H9 (cell line): Measurements from ENCODE around the gene TMEM44. TPM values are rescaled to one million over a fixed set of nuclear protein-coding genes. Genes with fewer than 3 reads are reported as not detected.

Experiments used
- DNase-seq: peaks from one replicate; pipeline ENCODE4 v3.0.0-alpha.2; 2017
- H2AFZ ChIP-seq: one replicate; pipeline ENCODE4 v1.6.1; 2013; ENCODE audit warnings: mild to moderate bottlenecking, low read length, control low read depth, moderate library complexity
- H2AK5ac ChIP-seq: 2 replicates; pipeline ENCODE4 v1.6.1; 2013; ENCODE audit warnings: low read length, control low read depth, mixed read lengths; ENCODE audit not compliant: insufficient read length
- H2BK120ac ChIP-seq: one replicate; pipeline ENCODE4 v1.6.1; 2013; ENCODE audit warnings: low read depth, mild to moderate bottlenecking, low read length, control low read depth, inconsistent platforms; ENCODE audit not compliant: poor library complexity, severe bottlenecking
- H2BK12ac ChIP-seq: 2 replicates; pipeline ENCODE4 v1.6.1; 2013; ENCODE audit warnings: low read length, control low read depth, mixed read lengths, low read depth; ENCODE audit not compliant: insufficient read length
- H2BK15ac ChIP-seq: 2 replicates; pipeline ENCODE4 v1.6.1; 2013; ENCODE audit warnings: low read depth, low read length, control low read depth
- H2BK20ac ChIP-seq: one replicate; pipeline ENCODE4 v1.6.1; 2013; ENCODE audit warnings: low read depth, mild to moderate bottlenecking, low read length, control low read depth, inconsistent platforms; ENCODE audit not compliant: poor library complexity, severe bottlenecking
- H2BK5ac ChIP-seq: 2 replicates; pipeline ENCODE4 v1.6.1; 2013; ENCODE audit warnings: low read length, control low read depth, mixed read lengths; ENCODE audit not compliant: insufficient read length
- H3K14ac ChIP-seq: 2 replicates; pipeline ENCODE4 v1.6.1; 2013; ENCODE audit warnings: low read length, control low read depth; ENCODE audit not compliant: insufficient read depth
- H3K18ac ChIP-seq: 2 replicates; pipeline ENCODE4 v1.6.1; 2013; ENCODE audit warnings: low read depth, mild to moderate bottlenecking, mixed read lengths, low read length, control low read depth; ENCODE audit not compliant: insufficient read length
- H3K23ac ChIP-seq: 2 replicates; pipeline ENCODE4 v1.6.1; 2013; ENCODE audit warnings: low read length, control low read depth, mixed read lengths, low read depth; ENCODE audit not compliant: insufficient read length
- H3K23me2 ChIP-seq: 2 replicates; pipeline ENCODE4 v1.6.1; 2013; ENCODE audit warnings: low read depth, mild to moderate bottlenecking, mixed read lengths, low read length, control low read depth; ENCODE audit not compliant: insufficient read length, poor library complexity, severe bottlenecking
- H3K27ac ChIP-seq: 2 replicates; pipeline ENCODE4 v1.5.1; 2013; ENCODE audit warnings: low read length, control low read depth, mixed read lengths, low read depth; ENCODE audit not compliant: insufficient read length
- H3K27me3 ChIP-seq: 2 replicates; pipeline ENCODE4 v1.6.1; 2013; ENCODE audit warnings: low read length, control low read depth, inconsistent platforms; ENCODE audit not compliant: insufficient read depth
- H3K4ac ChIP-seq: 2 replicates; pipeline ENCODE4 v1.6.1; 2013; ENCODE audit warnings: low read depth, mild to moderate bottlenecking, control low read depth, inconsistent platforms, low read length, moderate library complexity
- H3K4me1 ChIP-seq: 2 replicates; pipeline ENCODE4 v1.6.1; 2013; ENCODE audit warnings: low read length, control low read depth, inconsistent platforms; ENCODE audit not compliant: insufficient read depth
- H3K4me2 ChIP-seq: 2 replicates; pipeline ENCODE4 v1.6.1; 2013; ENCODE audit warnings: low read length, control low read depth, mixed read lengths; ENCODE audit not compliant: insufficient read length, insufficient read depth
- H3K56ac ChIP-seq: 2 replicates; pipeline ENCODE4 v1.6.1; 2013; ENCODE audit warnings: low read depth, mild to moderate bottlenecking, mixed read lengths, low read length, control low read depth; ENCODE audit not compliant: insufficient read length
- H3K79me1 ChIP-seq: 2 replicates; pipeline ENCODE4 v1.6.1; 2013; ENCODE audit warnings: low read depth, mild to moderate bottlenecking, moderate library complexity, low read length, control low read depth, inconsistent platforms; ENCODE audit not compliant: insufficient read depth, poor library complexity, severe bottlenecking
- H3K79me2 ChIP-seq: 2 replicates; pipeline ENCODE4 v1.6.1; 2013; ENCODE audit warnings: low read length, control low read depth, inconsistent platforms; ENCODE audit not compliant: insufficient read depth
- H3K9ac ChIP-seq: 2 replicates; pipeline ENCODE4 v1.6.1; 2013; ENCODE audit warnings: low read length, control low read depth, mixed read lengths; ENCODE audit not compliant: insufficient read length; ENCODE audit errors: extremely low read depth
- H3K9me3 ChIP-seq: one replicate; pipeline ENCODE4 v1.6.1; 2013; ENCODE audit warnings: low read depth, low read length, inconsistent platforms; ENCODE audit not compliant: control insufficient read depth
- H3T11ph ChIP-seq: one replicate; pipeline ENCODE4 v1.6.1; 2013; ENCODE audit warnings: mild to moderate bottlenecking, low read length, control low read depth, inconsistent platforms
- H4K20me1 ChIP-seq: one replicate; pipeline ENCODE4 v1.6.1; 2013; ENCODE audit not compliant: control insufficient read depth, insufficient read length, insufficient read depth
- H4K5ac ChIP-seq: 2 replicates; pipeline ENCODE4 v1.6.1; 2013; ENCODE audit warnings: low read depth, mild to moderate bottlenecking, mixed read lengths, low read length, control low read depth; ENCODE audit not compliant: insufficient read length
- H4K8ac ChIP-seq: replicated peaks from 2 replicates; pipeline ENCODE4 v1.6.1; 2013; ENCODE audit warnings: low read length, control low read depth, mixed read lengths, low read depth; ENCODE audit not compliant: insufficient read length
- H4K91ac ChIP-seq: 2 replicates; pipeline ENCODE4 v1.6.1; 2013; ENCODE audit warnings: low read depth, mild to moderate bottlenecking, moderate library complexity, mixed read lengths, low read length, control low read depth; ENCODE audit not compliant: insufficient read length
- H3K27ac Mint-ChIP-seq, 3 experiments: 2 replicates in 2 of 3; 3 replicates in 1 of 3; pipeline ENCODE4 v1.8.0; 2020 to 2021; ENCODE audit warnings: mixed read lengths in 3 of 3, mild to moderate bottlenecking in 1 of 3, moderate library complexity in 1 of 3
- H3K27me3 Mint-ChIP-seq: 2 replicates; pipeline ENCODE4 v1.8.0; 2021; ENCODE audit warnings: low read depth, mild to moderate bottlenecking, moderate library complexity, mixed read lengths
- H3K36me3 Mint-ChIP-seq, 3 experiments: 2 replicates in 2 of 3; 3 replicates in 1 of 3; pipeline ENCODE4 v1.8.0; 2020 to 2021; ENCODE audit warnings: low read depth in 3 of 3, mixed read lengths in 3 of 3; ENCODE audit not compliant: insufficient read depth in 1 of 3
- H3K4me1 Mint-ChIP-seq, 2 experiments: 2 replicates each; pipeline ENCODE4 v1.8.0; 2020; ENCODE audit warnings: mixed read lengths in 2 of 2
- H3K4me3 Mint-ChIP-seq, 2 experiments: 2 replicates in 1 of 2; 3 replicates in 1 of 2; pipeline ENCODE4 v1.8.0; 2020 to 2021; ENCODE audit warnings: mild to moderate bottlenecking in 2 of 2, mixed read lengths in 2 of 2, moderate library complexity in 1 of 2
- H3K9me3 Mint-ChIP-seq, 2 experiments: 2 replicates in 1 of 2; 3 replicates in 1 of 2; pipeline ENCODE4 v1.8.0; 2020; ENCODE audit warnings: mild to moderate bottlenecking in 2 of 2, mixed read lengths in 2 of 2, moderate library complexity in 1 of 2
- CTCF ChIP-seq: fragments of 200-600 bp; sonication (generic); conservative IDR thresholded peaks from 3 replicates; pipeline ENCODE4 v1.8.0; 2021; ENCODE audit warnings: antibody characterized with exemption, mild to moderate bottlenecking
- WGBS: extraction: QIAGEN DNeasy Blood & Tissue Kit; methylation state at CpG from one replicate; pipeline ENCODE4 v1.1.7; 2013; ENCODE audit warnings: missing lambda C conversion rate, low lambda C conversion rate, mixed read lengths; ENCODE audit not compliant: insufficient read length; ENCODE audit errors: extremely low coverage; 5-methylcytosine and 5-hydroxymethylcytosine counted together
- total RNA-seq: library from RNA; stranded (reverse); gene quantifications from 2 replicates; pipeline ENCODE4 v1.2.1, GENCODE V29; 2021

Gene TMEM44
- total RNA-seq, 1 experiment from 2014 or later, result 19.8 TPM

- WGBS, result no CpG with 5 or more reads among the region's 8 CpGs
- Histone ChIP-seq H3K56ac (no peak overlapping the region), H3K4me1 (no peaks in the 10 kb centered on the region), H4K20me1 (no peaks in the 10 kb centered on the region), H4K8ac (no peak overlapping the region), H3K18ac (no peak overlapping the region), H3K79me1 (no peaks in the 10 kb centered on the region), H3K79me2 (no peaks in the 10 kb centered on the region), H3K9me3 (no peaks in the 10 kb centered on the region), H3K14ac (no peak overlapping the region), H2AK5ac (no peak overlapping the region), H2AFZ (no peak overlapping the region), H2BK12ac (no peak overlapping the region), H3K9ac (no peak overlapping the region), H3K23me2 (no peaks in the 10 kb centered on the region), H4K5ac (no peak overlapping the region), H3K27me3 (no peaks in the 10 kb centered on the region), H2BK20ac (no peak overlapping the region), H2BK15ac (no peak overlapping the region), H3K4ac (no peak overlapping the region), H3K23ac (no peak overlapping the region), H2BK120ac (no peak overlapping the region), H3K27ac (no peak overlapping the region), H2BK5ac (no peak overlapping the region), H3K4me2 (no peak overlapping the region), H3T11ph (no peak overlapping the region), H4K91ac (no peak overlapping the region)
- H3K27me3 Mint-ChIP-seq, result no peaks in the 10 kb centered on the region; the same call in 1 of the 2 replicates
- no peak for TF ChIP-seq CTCF
- H3K4me1 Mint-ChIP-seq, result no peaks in the 10 kb centered on the region
- H3K9me3 Mint-ChIP-seq, result peaks cover 10 to 12% of the 10 kb centered on the region in 2 experiments
- no peak for DNase-seq
- no peak overlapping the region for H3K27ac Mint-ChIP-seq
- H3K4me3 Mint-ChIP-seq, result no peak overlapping the region
- peaks cover 0 to 12% (median 2%) of the 10 kb centered on the region in 3 experiments; a peak in 4 of 7 replicates for H3K36me3 Mint-ChIP-seq
These were observed 89.7 kb downstream of the TMEM44 start for GRCh38 chr3:194543550-194543949.
